ENCODE data around the gene COPS7A. TPM values are rescaled to one million over a fixed set of nuclear protein-coding genes. Genes with fewer than 3 reads are reported as not detected.

The COPS7A gene
- total and polyA plus RNA-seq, 9 of the 15 experiments (the other 6 are each of a cell fraction or from before 2014, with no cell fraction given): 12.7 to 36.0 (median 24.3) TPM

- TF ChIP-seq ZKSCAN8 (CRISPR knock-in tag; IDR thresholded peaks at IDR 0.05) (no peak), NR2C1 (IDR thresholded peaks at IDR 0.05) (no peak), NR2C1 (tag; IDR thresholded peaks at IDR 0.05) (no peak), NFE2 (IDR thresholded peaks at IDR 0.05; ENCODE audit: low read depth) (no peak), ZNF583 (CRISPR knock-in tag; IDR thresholded peaks at IDR 0.05) (no peak)
Observed at GRCh38 chr12:6685814-6686213, 38.0 kb upstream of the COPS7A start (continued).

GRCh38 chr12:6688543-6688998 is 35.3 kb upstream of the COPS7A start:
- DNase-seq (ENCODE audit: extremely low read depth in 1 of 4, low spot score in 3 of 4) (no peak), ATAC-seq (no peak), FAIRE-seq (no peak)
- Histone ChIP-seq H3K9me3 (replicated peaks; ENCODE audit: control insufficient read depth, insufficient read depth, low read depth, low read length) (no peaks in the 10 kb centered on the region), H3K27me3 (ENCODE audit: control insufficient read depth in 2 of 2, insufficient read depth in 2 of 2, low read length in 2 of 2) (no peaks in the 10 kb centered on the region), H3K27ac (ENCODE audit: extremely low read depth, low read depth, low read length) (peak overlapping the region; percentile 99), H3K4me1 (replicated peaks in 1 of 2; ENCODE audit: control insufficient read depth in 2 of 2, insufficient read depth in 2 of 2, low read length in 2 of 2) (peaks cover 0 to 5% of the 10 kb centered on the region in 2 experiments; a peak in 1 of 5 replicates), H3K36me3 (ENCODE audit: control insufficient read depth, insufficient read depth, low read length) (peaks cover 33% of the 10 kb centered on the region), H4K20me1 (replicated peaks; ENCODE audit: control insufficient read depth, insufficient read depth, low read length) (no peaks in the 10 kb centered on the region), H2AFZ (ENCODE audit: low read depth, low read length) (peak overlapping the region; percentile 82), H3K9ac (ENCODE audit: insufficient read depth in 1 of 2, low read depth in 2 of 2, low read length in 2 of 2) (peak overlapping the region; percentile 96 to 98), H3K4me3 (peak overlapping the region; percentile 70), H3K79me2 (ENCODE audit: control insufficient read depth, insufficient read depth, low read length) (peaks cover 66% of the 10 kb centered on the region), H3K4me2 (ENCODE audit: insufficient read depth, low read length) (peak overlapping the region; percentile 99), H3K9me1 (ENCODE audit: control insufficient read depth, insufficient read depth, low read length) (no peaks in the 10 kb centered on the region)
- ChIA-PET POLR2A (interaction anchor here (0.7 to 2.1 kb wide), 10 partner anchors 10 to 154 kb away, joined by 3 to 12 read pairs (median 4); partner anchors contain the start of genes COPS7A, GAPDH, LPAR5 and MLF2), CTCF (ENCODE audit: low intra/inter-chr PET ratio) (interaction anchor here (1.2 kb wide), 1 partner anchor 71 kb away, joined by 4 read pairs; no protein-coding TSS in a partner anchor)
- in situ Hi-C loops (cut with MboI): no loop called here
- TSS peak; percentile 58 for BruUV-seq (replicated peaks)
- intact Hi-C loops (cut with micrococcal nuclease): loop anchor here (2.0 to 5.0 kb wide), 5 partner anchors 26 to 138 kb away; partner anchors contain the start of genes COPS7A and ING4
- WGBS (ENCODE audit: insufficient coverage, low coverage, missing lambda C conversion rate): 0% methylated on average over 3 of the region's 13 CpGs
- TF ChIP-seq CREB3L1 (IDR thresholded peaks at IDR 0.05; ENCODE audit: borderline replicate concordance, low read depth): no peak
- 0 out of 2 replicates have a peak, but pooled peaks have one; percentile 19 for TF ChIP-seq ZBTB17 (CRISPR knock-in tag; IDR thresholded peaks at IDR 0.05)
- no peak for TF ChIP-seq CAMTA2 (CRISPR knock-in tag; conservative IDR thresholded peaks at IDR 0.05)
- TF ChIP-seq PRDM10 (IDR thresholded peaks at IDR 0.05; ENCODE audit: partially characterized antibody): peak; percentile 5
- no peak for TF ChIP-seq KDM2B (CRISPR knock-in tag; IDR thresholded peaks at IDR 0.05)
- 0 out of 2 replicates have a peak, but pooled peaks have one; percentile 9 for TF ChIP-seq ETV1 (tag; conservative IDR thresholded peaks at IDR 0.05; ENCODE audit: low read depth)
- TF ChIP-seq FOXJ3 (CRISPR knock-in tag; IDR thresholded peaks at IDR 0.05): no peak
- peak; percentile 71; the same call in 1 of the 2 replicates for TF ChIP-seq CREM (IDR thresholded peaks at IDR 0.05; ENCODE audit: low read depth)
- peak; percentile 47 for TF ChIP-seq ZFX (CRISPR knock-in tag; IDR thresholded peaks at IDR 0.05)
- TF ChIP-seq SPI1 (IDR thresholded peaks at IDR 0.05; ENCODE audit: borderline replicate concordance, low read depth, low read length): 0 out of 2 replicates have a peak, but pooled peaks have one; percentile 12
- TF ChIP-seq NFIC (IDR thresholded peaks at IDR 0.05): peak; percentile 42; the same call in 1 of the 2 replicates

Data from K562 (cell line).